IMR-90 (cell line): ENCODE data around the gene SGTB.

Source experiments
- CHD1 ChIP-seq: IDR thresholded peaks from 2 replicates; pipeline ENCODE4 v1.6.1; 2012; ENCODE audit warnings: low read depth, low read length, improper control_type of control experiment
- FOS ChIP-seq: fragments of 150-350 bp; IDR thresholded peaks from 2 replicates; pipeline ENCODE4 v1.6.1; 2016; ENCODE audit warnings: low read depth, low read length
- MXI1 ChIP-seq: IDR thresholded peaks from 2 replicates; pipeline ENCODE4 v1.6.1; 2012; ENCODE audit warnings: low read depth, mild to moderate bottlenecking, low read length, moderate library complexity, borderline replicate concordance
- NFE2L2 ChIP-seq: fragments of 150-350 bp; IDR thresholded peaks from 2 replicates; pipeline ENCODE4 v1.6.1; 2016; ENCODE audit warnings: low read depth, mild to moderate bottlenecking, low read length
- POLR2A ChIP-seq: IDR thresholded peaks from 2 replicates; pipeline ENCODE4 v1.6.1; 2012; ENCODE audit warnings: mild to moderate bottlenecking, low read depth, low read length
- RAD21 ChIP-seq: IDR thresholded peaks from 2 replicates; pipeline ENCODE4 v1.6.1; 2012; ENCODE audit warnings: low read length, improper control_type of control experiment
- RCOR1 ChIP-seq: IDR thresholded peaks from 2 replicates; pipeline ENCODE4 v1.6.1; 2012; ENCODE audit warnings: mild to moderate bottlenecking, low read length, improper control_type of control experiment; ENCODE audit not compliant: insufficient replicate concordance
- TF ChIP-seq, protein P1 (sequence below): conservative IDR thresholded peaks from 2 replicates; pipeline ENCODE4 v1.5.1; 2012; ENCODE audit warnings: mild to moderate bottlenecking, low read depth, low read length, improper control_type of control experiment

DNA sequence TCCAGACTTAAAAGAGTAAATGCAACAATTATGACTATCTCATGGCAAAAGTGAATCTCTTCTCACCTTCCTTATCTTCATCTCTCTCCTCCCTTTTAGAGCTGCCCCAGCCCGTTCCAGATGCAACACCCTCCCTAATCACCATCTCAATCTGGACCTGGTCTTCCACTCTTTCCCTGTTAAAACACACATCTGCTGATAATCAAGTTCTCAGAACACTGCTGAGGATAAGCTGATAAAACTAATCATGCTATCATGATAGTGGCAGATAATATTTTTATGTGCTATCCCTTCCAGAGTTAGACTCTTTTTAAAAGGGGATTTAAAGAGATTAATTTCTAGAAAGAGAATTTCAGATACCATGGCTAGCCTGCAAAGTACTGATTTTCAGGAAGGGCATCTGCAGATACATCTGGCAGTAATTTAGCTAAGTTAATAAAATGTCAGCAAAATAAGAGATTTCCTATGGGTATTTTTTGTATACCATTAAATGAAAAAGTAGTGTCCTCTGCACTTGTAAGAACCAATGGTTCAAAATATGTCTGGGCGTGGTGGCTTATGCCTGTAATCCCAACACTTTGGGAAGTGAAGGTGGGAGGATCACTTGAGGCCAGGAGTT is 17.2 kb downstream of the SGTB start:
- TF ChIP-seq, protein P1, sequence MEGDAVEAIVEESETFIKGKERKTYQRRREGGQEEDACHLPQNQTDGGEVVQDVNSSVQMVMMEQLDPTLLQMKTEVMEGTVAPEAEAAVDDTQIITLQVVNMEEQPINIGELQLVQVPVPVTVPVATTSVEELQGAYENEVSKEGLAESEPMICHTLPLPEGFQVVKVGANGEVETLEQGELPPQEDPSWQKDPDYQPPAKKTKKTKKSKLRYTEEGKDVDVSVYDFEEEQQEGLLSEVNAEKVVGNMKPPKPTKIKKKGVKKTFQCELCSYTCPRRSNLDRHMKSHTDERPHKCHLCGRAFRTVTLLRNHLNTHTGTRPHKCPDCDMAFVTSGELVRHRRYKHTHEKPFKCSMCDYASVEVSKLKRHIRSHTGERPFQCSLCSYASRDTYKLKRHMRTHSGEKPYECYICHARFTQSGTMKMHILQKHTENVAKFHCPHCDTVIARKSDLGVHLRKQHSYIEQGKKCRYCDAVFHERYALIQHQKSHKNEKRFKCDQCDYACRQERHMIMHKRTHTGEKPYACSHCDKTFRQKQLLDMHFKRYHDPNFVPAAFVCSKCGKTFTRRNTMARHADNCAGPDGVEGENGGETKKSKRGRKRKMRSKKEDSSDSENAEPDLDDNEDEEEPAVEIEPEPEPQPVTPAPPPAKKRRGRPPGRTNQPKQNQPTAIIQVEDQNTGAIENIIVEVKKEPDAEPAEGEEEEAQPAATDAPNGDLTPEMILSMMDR, result no peak
- TF ChIP-seq POLR2A, result no peak
- no peak for TF ChIP-seq MXI1
- no peak for TF ChIP-seq RAD21
- TF ChIP-seq FOS, result no peak
- no peak for TF ChIP-seq CHD1
- TF ChIP-seq RCOR1, result no peak
- TF ChIP-seq NFE2L2, result no peak
